ENCODE measurements around the gene CLNK.
"Not testable (repeated sequence)": the region's sequence is repeated elsewhere in the genome, so short reads cannot be mapped to it uniquely, and the experiment has no call there.

Gene CLNK

GRCh38 chr4:10614926-10615325 lies 69.6 kb downstream of the CLNK start:
- in situ Hi-C loops (cut with MboI; ENCODE audit: low sequenced_read_pairs) = not testable (repeated sequence)

- in situ Hi-C loops (cut with MboI; ENCODE audit: low sequenced_read_pairs) = no loop called here
Observed at GRCh38 chr4:10613926-10614478, 70.6 kb downstream of the CLNK start.

- in situ Hi-C loops (cut with MboI; ENCODE audit: low sequenced_read_pairs) = no loop called here
Observed at GRCh38 chr4:10612476-10612875, 72.1 kb downstream of the CLNK start.

- in situ Hi-C loops (cut with MboI; ENCODE audit: low sequenced_read_pairs) = no loop called here
Observed at GRCh38 chr4:10611673-10612072, 72.9 kb downstream of the CLNK start.

- in situ Hi-C loops (cut with MboI; ENCODE audit: low sequenced_read_pairs) = no loop called here
Observed at GRCh38 chr4:10608501-10609219, 75.9 kb downstream of the CLNK start.

- in situ Hi-C loops (cut with MboI; ENCODE audit: low sequenced_read_pairs) = no loop called here
Observed at GRCh38 chr4:10607206-10607605, 77.4 kb downstream of the CLNK start.

- in situ Hi-C loops (cut with MboI; ENCODE audit: low sequenced_read_pairs) = no loop called here
Observed at GRCh38 chr4:10606483-10607155, 77.9 kb downstream of the CLNK start.

- in situ Hi-C loops (cut with MboI; ENCODE audit: low sequenced_read_pairs) = no loop called here
Observed at GRCh38 chr4:10605746-10606482, 78.7 kb downstream of the CLNK start.

- in situ Hi-C loops (cut with MboI; ENCODE audit: low sequenced_read_pairs) = no loop called here
Observed at GRCh38 chr4:10605031-10605430, 79.5 kb downstream of the CLNK start.

GRCh38 chr4:10599574-10599973 lies 85.0 kb downstream of the CLNK start:
- in situ Hi-C loops (cut with MboI; ENCODE audit: low sequenced_read_pairs) = no loop called here

GRCh38 chr4:10598829-10599228 lies 85.7 kb downstream of the CLNK start:
- in situ Hi-C loops (cut with MboI; ENCODE audit: low sequenced_read_pairs) = no loop called here

GRCh38 chr4:10596586-10597290 lies 87.8 kb downstream of the CLNK start:
- in situ Hi-C loops (cut with MboI; ENCODE audit: low sequenced_read_pairs) = no loop called here

GRCh38 chr4:10593130-10593529 lies 91.4 kb downstream of the CLNK start:
- in situ Hi-C loops (cut with MboI; ENCODE audit: low sequenced_read_pairs) = no loop called here

- in situ Hi-C loops (cut with MboI; ENCODE audit: low sequenced_read_pairs) = no loop called here
Observed at GRCh38 chr4:10590896-10591295, 93.7 kb downstream of the CLNK start.

- in situ Hi-C loops (cut with MboI; ENCODE audit: low sequenced_read_pairs) = no loop called here
Observed at GRCh38 chr4:10589799-10590198, 94.8 kb downstream of the CLNK start.

GRCh38 chr4:10589321-10589720 lies 95.2 kb downstream of the CLNK start:
- in situ Hi-C loops (cut with MboI; ENCODE audit: low sequenced_read_pairs) = no loop called here

GRCh38 chr4:10587697-10588096 lies 96.9 kb downstream of the CLNK start:
- in situ Hi-C loops (cut with MboI; ENCODE audit: low sequenced_read_pairs) = no loop called here

GRCh38 chr4:10587296-10587695 lies 97.3 kb downstream of the CLNK start:
- in situ Hi-C loops (cut with MboI; ENCODE audit: low sequenced_read_pairs) = no loop called here

GRCh38 chr4:10584042-10584441 lies 100.5 kb downstream of the CLNK start:
- in situ Hi-C loops (cut with MboI; ENCODE audit: low sequenced_read_pairs) = no loop called here

- in situ Hi-C loops (cut with MboI; ENCODE audit: low sequenced_read_pairs) = no loop called here
Observed at GRCh38 chr4:10582951-10583350, 101.6 kb downstream of the CLNK start.
